Measurements from ENCODE around the gene XRCC3. TPM values are rescaled to one million over a fixed set of nuclear protein-coding genes. Genes with fewer than 3 reads are reported as not detected.
"Not testable (repeated sequence)": the region's sequence is repeated elsewhere in the genome, so short reads cannot be mapped to it uniquely, and the experiment has no call there.

Gene XRCC3
- total RNA-seq, 1 donor: 4.6 TPM

- Histone ChIP-seq H3K4me3 (ENCODE audit: low read length) (no peak overlapping the region), H3K4me1 (ENCODE audit: insufficient read depth, low read length) (no peaks in the 10 kb centered on the region), H3K27me3 (ENCODE audit: insufficient read depth, low read length) (no peaks in the 10 kb centered on the region), H3K9me3 (ENCODE audit: low read depth, low read length) (no peaks in the 10 kb centered on the region)
Measured at GRCh38 chr14:103698380-103699260, 16.6 kb downstream of the XRCC3 start.

- H3K9me3 ChIP-seq (ENCODE audit: low read depth, low read length): no peaks in the 10 kb centered on the region
- H3K27me3 ChIP-seq (ENCODE audit: insufficient read depth, low read length): no peaks in the 10 kb centered on the region
- H3K4me1 ChIP-seq (ENCODE audit: insufficient read depth, low read length): no peaks in the 10 kb centered on the region
- no peak overlapping the region for H3K4me3 ChIP-seq (ENCODE audit: low read length)
Measured at GRCh38 chr14:103697603-103698379, 17.5 kb downstream of the XRCC3 start.

- Histone ChIP-seq H3K4me3 (ENCODE audit: low read length) (no peak overlapping the region), H3K9me3 (ENCODE audit: low read depth, low read length) (no peaks in the 10 kb centered on the region), H3K4me1 (ENCODE audit: insufficient read depth, low read length) (no peaks in the 10 kb centered on the region), H3K27me3 (ENCODE audit: insufficient read depth, low read length) (no peaks in the 10 kb centered on the region)
Measured at GRCh38 chr14:103697206-103697602, 18.0 kb downstream of the XRCC3 start.

GRCh38 chr14:103696466-103697071, 18.7 kb downstream of the XRCC3 start:
- no peaks in the 10 kb centered on the region for H3K9me3 ChIP-seq (ENCODE audit: low read depth, low read length)
- no peaks in the 10 kb centered on the region for H3K4me1 ChIP-seq (ENCODE audit: insufficient read depth, low read length)
- no peaks in the 10 kb centered on the region for H3K27me3 ChIP-seq (ENCODE audit: insufficient read depth, low read length)
- no peak overlapping the region for H3K4me3 ChIP-seq (ENCODE audit: low read length)

GRCh38 chr14:103696070-103696402, 19.2 kb downstream of the XRCC3 start:
- no peak overlapping the region for H3K4me3 ChIP-seq (ENCODE audit: low read length)
- no peaks in the 10 kb centered on the region for H3K4me1 ChIP-seq (ENCODE audit: insufficient read depth, low read length)
- no peaks in the 10 kb centered on the region for H3K27me3 ChIP-seq (ENCODE audit: insufficient read depth, low read length)
- H3K9me3 ChIP-seq (ENCODE audit: low read depth, low read length): no peaks in the 10 kb centered on the region

- no peak overlapping the region for H3K4me3 ChIP-seq (ENCODE audit: low read length)
- no peaks in the 10 kb centered on the region for H3K4me1 ChIP-seq (ENCODE audit: insufficient read depth, low read length)
- no peaks in the 10 kb centered on the region for H3K9me3 ChIP-seq (ENCODE audit: low read depth, low read length)
- no peaks in the 10 kb centered on the region for H3K27me3 ChIP-seq (ENCODE audit: insufficient read depth, low read length)
Measured at GRCh38 chr14:103695296-103696069, 19.8 kb downstream of the XRCC3 start.

- H3K4me1 ChIP-seq (ENCODE audit: insufficient read depth, low read length): no peaks in the 10 kb centered on the region
- no peaks in the 10 kb centered on the region for H3K9me3 ChIP-seq (ENCODE audit: low read depth, low read length)
- H3K4me3 ChIP-seq (ENCODE audit: low read length): no peak overlapping the region
- no peaks in the 10 kb centered on the region for H3K27me3 ChIP-seq (ENCODE audit: insufficient read depth, low read length)
Measured at GRCh38 chr14:103694572-103695026, 20.7 kb downstream of the XRCC3 start.

GRCh38 chr14:103693515-103693914, 21.7 kb downstream of the XRCC3 start:
- Histone ChIP-seq H3K4me1 (ENCODE audit: insufficient read depth, low read length) (no peaks in the 10 kb centered on the region), H3K4me3 (ENCODE audit: low read length) (no peak overlapping the region), H3K9me3 (ENCODE audit: low read depth, low read length) (no peaks in the 10 kb centered on the region), H3K27me3 (ENCODE audit: insufficient read depth, low read length) (no peaks in the 10 kb centered on the region)

GRCh38 chr14:103692871-103693270, 22.4 kb downstream of the XRCC3 start:
- no peaks in the 10 kb centered on the region for H3K4me1 ChIP-seq (ENCODE audit: insufficient read depth, low read length)
- no peak overlapping the region for H3K4me3 ChIP-seq (ENCODE audit: low read length)
- H3K27me3 ChIP-seq (ENCODE audit: insufficient read depth, low read length): no peaks in the 10 kb centered on the region
- H3K9me3 ChIP-seq (ENCODE audit: low read depth, low read length): no peaks in the 10 kb centered on the region

- H3K4me3 ChIP-seq (ENCODE audit: low read length): no peak overlapping the region
- H3K9me3 ChIP-seq (ENCODE audit: low read depth, low read length): no peaks in the 10 kb centered on the region
- no peaks in the 10 kb centered on the region for H3K27me3 ChIP-seq (ENCODE audit: insufficient read depth, low read length)
- H3K4me1 ChIP-seq (ENCODE audit: insufficient read depth, low read length): no peaks in the 10 kb centered on the region
Measured at GRCh38 chr14:103692159-103692558, 23.1 kb downstream of the XRCC3 start.

- H3K4me3 ChIP-seq (ENCODE audit: low read length); H3K4me1 ChIP-seq (ENCODE audit: insufficient read depth, low read length); H3K27me3 ChIP-seq (ENCODE audit: insufficient read depth, low read length); H3K9me3 ChIP-seq (ENCODE audit: low read depth, low read length): not testable (repeated sequence)
Measured at GRCh38 chr14:103691655-103692054, 23.6 kb downstream of the XRCC3 start.

GRCh38 chr14:103690332-103690731, 24.9 kb downstream of the XRCC3 start:
- Histone ChIP-seq H3K4me1 (ENCODE audit: insufficient read depth, low read length) (no peaks in the 10 kb centered on the region), H3K9me3 (ENCODE audit: low read depth, low read length) (no peaks in the 10 kb centered on the region), H3K4me3 (ENCODE audit: low read length) (no peak overlapping the region), H3K27me3 (ENCODE audit: insufficient read depth, low read length) (no peaks in the 10 kb centered on the region)

GRCh38 chr14:103688906-103689902, 26.0 kb downstream of the XRCC3 start:
- H3K9me3 ChIP-seq (ENCODE audit: low read depth, low read length): no peaks in the 10 kb centered on the region
- no peak overlapping the region for H3K4me3 ChIP-seq (ENCODE audit: low read length)
- H3K27me3 ChIP-seq (ENCODE audit: insufficient read depth, low read length): no peaks in the 10 kb centered on the region
- H3K4me1 ChIP-seq (ENCODE audit: insufficient read depth, low read length): no peaks in the 10 kb centered on the region

GRCh38 chr14:103688441-103688840, 26.8 kb downstream of the XRCC3 start:
- H3K27me3 ChIP-seq (ENCODE audit: insufficient read depth, low read length): no peaks in the 10 kb centered on the region
- H3K4me3 ChIP-seq (ENCODE audit: low read length): no peak overlapping the region
- H3K9me3 ChIP-seq (ENCODE audit: low read depth, low read length): no peaks in the 10 kb centered on the region
- no peaks in the 10 kb centered on the region for H3K4me1 ChIP-seq (ENCODE audit: insufficient read depth, low read length)
